ENCODE data around the gene OTOGL.

OTOGL gene

DNA sequence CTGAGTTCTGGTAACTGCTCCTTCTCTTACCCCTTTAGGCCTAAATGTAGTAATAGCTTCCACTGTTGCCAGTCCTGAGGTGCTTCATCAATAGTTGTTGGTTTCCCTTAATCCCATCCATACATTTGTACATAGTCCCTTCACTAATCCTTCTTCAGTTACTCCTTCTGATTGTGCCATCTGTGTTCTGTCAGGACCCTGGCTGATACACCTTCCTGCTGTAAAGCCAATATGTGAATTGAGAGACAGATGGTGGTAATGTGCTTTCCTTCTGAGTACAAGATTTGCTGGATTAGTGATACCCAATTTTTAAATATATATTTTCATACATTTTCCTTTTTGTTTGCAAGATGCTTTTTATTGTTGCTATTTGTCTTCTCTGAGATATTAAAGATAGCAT is 66.4 kb downstream of the OTOGL start:
- Histone ChIP-seq H3K27me3 (ENCODE audit: insufficient read depth, low read length, poor library complexity, severe bottlenecking) (no peaks in the 10 kb centered on the region), H3F3A (ENCODE audit: low read depth) (no peaks in the 10 kb centered on the region), H3K36me3 (ENCODE audit: insufficient read depth, low read length) (no peaks in the 10 kb centered on the region), H3K79me2 (ENCODE audit: insufficient read depth, low read length) (no peaks in the 10 kb centered on the region), H3K4me2 (ENCODE audit: low read depth, low read length, poor library complexity, severe bottlenecking) (no peak overlapping the region), H2AFZ (ENCODE audit: low read length) (no peak overlapping the region), H3K9me2 (replicated peaks; ENCODE audit: low read depth, low read length) (no peaks in the 10 kb centered on the region), H4K20me1 (ENCODE audit: insufficient read depth, low read length, poor library complexity, severe bottlenecking) (no peaks in the 10 kb centered on the region), H3K9me3 (ENCODE audit: insufficient read depth, low read depth, low read length) (no peaks in the 10 kb centered on the region), H3K4me3 (ENCODE audit: low read length, poor library complexity, severe bottlenecking) (no peak overlapping the region), H3K9ac (ENCODE audit: low read depth, low read length, poor library complexity, severe bottlenecking) (no peak overlapping the region), H3K4me1 (ENCODE audit: insufficient read depth, low read length, poor library complexity, severe bottlenecking) (no peaks in the 10 kb centered on the region)
- TF ChIP-seq, protein P1, sequence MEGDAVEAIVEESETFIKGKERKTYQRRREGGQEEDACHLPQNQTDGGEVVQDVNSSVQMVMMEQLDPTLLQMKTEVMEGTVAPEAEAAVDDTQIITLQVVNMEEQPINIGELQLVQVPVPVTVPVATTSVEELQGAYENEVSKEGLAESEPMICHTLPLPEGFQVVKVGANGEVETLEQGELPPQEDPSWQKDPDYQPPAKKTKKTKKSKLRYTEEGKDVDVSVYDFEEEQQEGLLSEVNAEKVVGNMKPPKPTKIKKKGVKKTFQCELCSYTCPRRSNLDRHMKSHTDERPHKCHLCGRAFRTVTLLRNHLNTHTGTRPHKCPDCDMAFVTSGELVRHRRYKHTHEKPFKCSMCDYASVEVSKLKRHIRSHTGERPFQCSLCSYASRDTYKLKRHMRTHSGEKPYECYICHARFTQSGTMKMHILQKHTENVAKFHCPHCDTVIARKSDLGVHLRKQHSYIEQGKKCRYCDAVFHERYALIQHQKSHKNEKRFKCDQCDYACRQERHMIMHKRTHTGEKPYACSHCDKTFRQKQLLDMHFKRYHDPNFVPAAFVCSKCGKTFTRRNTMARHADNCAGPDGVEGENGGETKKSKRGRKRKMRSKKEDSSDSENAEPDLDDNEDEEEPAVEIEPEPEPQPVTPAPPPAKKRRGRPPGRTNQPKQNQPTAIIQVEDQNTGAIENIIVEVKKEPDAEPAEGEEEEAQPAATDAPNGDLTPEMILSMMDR (conservative IDR thresholded peaks at IDR 0.05; ENCODE audit: low read length) = no peak
- no peak for TF ChIP-seq EZH2phosphoT487 (IDR thresholded peaks at IDR 0.05; ENCODE audit: borderline replicate concordance)

DNA sequence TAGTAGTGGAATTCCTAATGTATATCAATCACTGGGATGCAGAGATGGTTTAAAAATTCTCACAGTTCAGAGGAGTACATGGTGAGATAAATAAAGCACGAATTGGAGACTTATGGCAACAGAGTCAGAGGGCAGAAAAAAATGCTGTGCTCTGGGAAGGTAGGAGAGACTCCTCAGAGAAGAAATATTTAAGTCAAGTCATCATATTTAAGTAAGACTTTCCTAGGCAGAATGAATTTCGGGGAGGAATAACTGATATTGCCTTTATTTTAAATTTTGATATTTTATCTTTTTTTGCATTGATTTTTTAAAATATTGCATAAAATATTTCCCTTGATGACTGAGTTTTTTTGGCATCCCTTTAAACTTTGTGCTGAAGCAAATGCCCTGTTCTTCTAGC is 67.4 kb downstream of the OTOGL start:
- no peaks in the 10 kb centered on the region for H3K9me2 ChIP-seq (replicated peaks; ENCODE audit: low read depth, low read length)
- H3K9ac ChIP-seq (ENCODE audit: low read depth, low read length, poor library complexity, severe bottlenecking) = no peak overlapping the region
- no peaks in the 10 kb centered on the region for H3F3A ChIP-seq (ENCODE audit: low read depth)
- H3K4me3 ChIP-seq (ENCODE audit: low read length, poor library complexity, severe bottlenecking) = no peak overlapping the region
- H4K20me1 ChIP-seq (ENCODE audit: insufficient read depth, low read length, poor library complexity, severe bottlenecking) = no peaks in the 10 kb centered on the region
- H3K79me2 ChIP-seq (ENCODE audit: insufficient read depth, low read length) = no peaks in the 10 kb centered on the region
- H3K9me3 ChIP-seq (ENCODE audit: insufficient read depth, low read depth, low read length) = no peaks in the 10 kb centered on the region
- no peak overlapping the region for H2AFZ ChIP-seq (ENCODE audit: low read length)
- no peaks in the 10 kb centered on the region for H3K4me1 ChIP-seq (ENCODE audit: insufficient read depth, low read length, poor library complexity, severe bottlenecking)
- no peaks in the 10 kb centered on the region for H3K36me3 ChIP-seq (ENCODE audit: insufficient read depth, low read length)
- no peak overlapping the region for H3K4me2 ChIP-seq (ENCODE audit: low read depth, low read length, poor library complexity, severe bottlenecking)
- no peak for TF ChIP-seq EZH2phosphoT487 (IDR thresholded peaks at IDR 0.05; ENCODE audit: borderline replicate concordance)
- H3K27me3 ChIP-seq (ENCODE audit: insufficient read depth, low read length, poor library complexity, severe bottlenecking) = no peaks in the 10 kb centered on the region

DNA sequence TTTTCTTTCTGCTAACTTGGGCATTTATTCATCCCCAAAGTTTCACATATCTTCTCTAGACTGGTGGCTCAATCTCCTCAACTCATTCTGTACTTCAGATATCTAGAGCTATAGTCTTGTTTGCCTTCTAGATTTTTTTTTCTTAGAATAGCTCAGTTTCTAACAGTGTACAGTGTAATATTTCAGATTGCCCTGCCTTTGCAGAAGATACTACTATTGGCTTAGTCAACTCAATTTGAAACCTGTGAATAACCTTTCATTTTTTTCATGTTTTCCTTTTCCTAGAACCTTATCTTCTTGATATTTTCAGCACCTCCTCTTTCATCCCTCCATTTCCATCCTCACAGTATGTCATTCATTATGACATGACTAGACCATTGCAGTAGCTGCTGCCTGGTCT is 69.6 kb downstream of the OTOGL start:
- H4K20me1 ChIP-seq (ENCODE audit: insufficient read depth, low read length, poor library complexity, severe bottlenecking) = no peaks in the 10 kb centered on the region
- TF ChIP-seq, protein P1 (conservative IDR thresholded peaks at IDR 0.05; ENCODE audit: low read length) = no peak
- no peak for TF ChIP-seq EZH2phosphoT487 (IDR thresholded peaks at IDR 0.05; ENCODE audit: borderline replicate concordance)
- no peaks in the 10 kb centered on the region for H3K27me3 ChIP-seq (ENCODE audit: insufficient read depth, low read length, poor library complexity, severe bottlenecking)
- no peaks in the 10 kb centered on the region for H3K4me1 ChIP-seq (ENCODE audit: insufficient read depth, low read length, poor library complexity, severe bottlenecking)
- no peak overlapping the region for H3K4me2 ChIP-seq (ENCODE audit: low read depth, low read length, poor library complexity, severe bottlenecking)
- no peak overlapping the region for H3K4me3 ChIP-seq (ENCODE audit: low read length, poor library complexity, severe bottlenecking)
- no peak overlapping the region for H2AFZ ChIP-seq (ENCODE audit: low read length)
- no peaks in the 10 kb centered on the region for H3K9me3 ChIP-seq (ENCODE audit: insufficient read depth, low read depth, low read length)
- H3K9me2 ChIP-seq (replicated peaks; ENCODE audit: low read depth, low read length) = no peaks in the 10 kb centered on the region
- no peaks in the 10 kb centered on the region for H3K79me2 ChIP-seq (ENCODE audit: insufficient read depth, low read length)
- H3K36me3 ChIP-seq (ENCODE audit: insufficient read depth, low read length) = no peaks in the 10 kb centered on the region
- no peaks in the 10 kb centered on the region for H3F3A ChIP-seq (ENCODE audit: low read depth)
- H3K9ac ChIP-seq (ENCODE audit: low read depth, low read length, poor library complexity, severe bottlenecking) = no peak overlapping the region

DNA sequence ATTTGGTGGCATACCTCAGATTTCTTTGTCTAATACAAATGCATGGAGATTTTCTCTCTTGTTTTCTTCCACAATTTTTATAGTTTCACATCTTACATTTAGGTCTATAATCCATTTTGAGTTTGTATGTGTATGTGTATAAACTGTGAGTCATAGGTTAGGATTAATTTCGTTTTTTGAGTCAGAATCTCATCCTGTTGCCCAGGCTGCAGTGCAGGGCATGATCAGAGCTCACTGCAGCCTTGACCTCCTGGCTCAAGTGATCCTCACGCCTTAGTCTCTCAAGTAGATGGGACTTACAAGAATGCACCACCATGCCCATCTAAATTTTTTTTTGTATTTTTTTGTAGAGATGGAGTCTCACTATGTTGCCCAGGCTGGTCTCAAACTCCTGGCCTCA is 71.6 kb downstream of the OTOGL start:
- Histone ChIP-seq H3F3A (ENCODE audit: low read depth) (no peaks in the 10 kb centered on the region), H3K4me3 (ENCODE audit: low read length, poor library complexity, severe bottlenecking) (no peak overlapping the region), H3K9me2 (replicated peaks; ENCODE audit: low read depth, low read length) (no peaks in the 10 kb centered on the region), H2AFZ (ENCODE audit: low read length) (no peak overlapping the region), H3K27me3 (ENCODE audit: insufficient read depth, low read length, poor library complexity, severe bottlenecking) (no peaks in the 10 kb centered on the region), H3K4me1 (ENCODE audit: insufficient read depth, low read length, poor library complexity, severe bottlenecking) (no peaks in the 10 kb centered on the region), H3K4me2 (ENCODE audit: low read depth, low read length, poor library complexity, severe bottlenecking) (no peak overlapping the region), H3K79me2 (ENCODE audit: insufficient read depth, low read length) (no peaks in the 10 kb centered on the region), H3K9ac (ENCODE audit: low read depth, low read length, poor library complexity, severe bottlenecking) (no peak overlapping the region), H4K20me1 (ENCODE audit: insufficient read depth, low read length, poor library complexity, severe bottlenecking) (no peaks in the 10 kb centered on the region), H3K9me3 (ENCODE audit: insufficient read depth, low read depth, low read length) (no peaks in the 10 kb centered on the region), H3K36me3 (ENCODE audit: insufficient read depth, low read length) (no peaks in the 10 kb centered on the region)
- no peak for TF ChIP-seq EZH2phosphoT487 (IDR thresholded peaks at IDR 0.05; ENCODE audit: borderline replicate concordance)
- TF ChIP-seq, protein P1 (conservative IDR thresholded peaks at IDR 0.05; ENCODE audit: low read length) = no peak
